MM.1S (cell line): ENCODE data around the gene CERS6.

ENCODE experiments used
- CTCF ChIP-seq: fragments of 300-600 bp; sonication (generic); IDR thresholded peaks from 2 replicates; pipeline ENCODE4 v1.5.1; 2016; ENCODE audit warnings: antibody characterized with exemption, low read length, mixed read lengths
- EZH2 ChIP-seq: fragments of 300-600 bp; sonication (generic); optimal IDR thresholded peaks from 2 replicates; pipeline ENCODE3; 2017; ENCODE audit warnings: low read depth, mild to moderate bottlenecking, antibody characterized with exemption, low read length, mixed read lengths

- TF ChIP-seq CTCF: no peak
- no peak for TF ChIP-seq EZH2
Measured at GRCh38 chr2:168529054-168529833, 73.2 kb downstream of the CERS6 start.
